ENCODE results near the gene PRKCE.
"Not testable (repeated sequence)": the region's sequence is repeated elsewhere in the genome, so short reads cannot be mapped to it uniquely, and the experiment has no call there.

The PRKCE gene

GRCh38 chr2:45907592-45907991 is 256.1 kb downstream of the PRKCE start:
- no peaks in the 10 kb centered on the region for H3K4me1 ChIP-seq (ENCODE audit: control insufficient read depth in 2 of 2, insufficient read depth in 2 of 2, low read length in 2 of 2)
- no peak overlapping the region for H3K27ac ChIP-seq (ENCODE audit: low read depth in 2 of 2, low read length in 2 of 2)
- no peaks in the 10 kb centered on the region for H3K27me3 ChIP-seq (ENCODE audit: control insufficient read depth in 2 of 2, insufficient read depth in 2 of 2, low read length in 2 of 2)
- H3K9ac ChIP-seq (ENCODE audit: low read depth in 1 of 2, low read length in 2 of 2), result no peak overlapping the region
- no peak overlapping the region for H3K4me3 ChIP-seq (ENCODE audit: low read length in 2 of 2)
- H3K36me3 ChIP-seq (ENCODE audit: control insufficient read depth in 2 of 2, insufficient read depth in 2 of 2, low read length in 2 of 2), result no peaks in the 10 kb centered on the region
- no peaks in the 10 kb centered on the region for H3K9me3 ChIP-seq (ENCODE audit: control insufficient read depth in 2 of 2, low read length in 2 of 2)

DNA sequence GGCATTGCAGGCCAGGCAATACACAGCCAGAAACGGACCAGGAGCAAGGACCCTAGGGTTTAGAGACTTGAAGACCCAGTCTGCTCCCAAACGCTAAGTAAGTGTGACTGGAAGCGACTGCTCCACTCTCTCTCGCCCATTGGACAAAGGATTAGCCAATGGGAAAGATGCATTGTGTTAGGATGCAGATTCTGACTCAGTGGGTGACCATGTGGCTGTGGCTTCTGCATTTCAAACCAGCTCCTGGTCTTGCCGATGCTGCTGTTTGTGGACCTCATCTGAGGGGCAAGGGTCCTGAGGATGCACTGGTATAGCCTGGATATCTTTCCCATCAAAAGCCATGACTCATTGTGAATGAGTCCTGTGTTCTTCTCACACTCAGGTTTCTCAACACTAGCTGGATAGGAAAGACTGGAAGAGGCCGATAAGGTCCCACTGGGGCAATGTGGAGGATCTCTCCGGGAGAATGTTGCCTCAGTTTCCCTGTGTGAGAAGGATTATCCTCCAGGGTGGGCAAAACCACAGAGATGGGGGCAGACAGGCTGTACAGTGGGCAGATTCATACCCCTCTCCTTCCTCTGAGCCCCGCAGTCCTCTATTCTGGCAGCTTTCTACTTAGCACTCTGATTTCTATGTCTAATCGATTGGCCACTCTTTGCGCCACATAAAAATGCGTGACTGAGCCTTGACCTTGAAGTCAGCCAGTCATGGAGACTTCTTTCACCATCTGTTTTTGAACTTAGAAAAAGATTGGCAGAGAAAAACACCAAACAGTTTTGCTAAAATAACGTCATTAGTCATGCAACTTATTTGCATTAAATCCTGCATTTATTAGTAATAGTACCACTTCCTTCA is 257.1 kb downstream of the PRKCE start:
- no peak overlapping the region for H3K27ac ChIP-seq (ENCODE audit: low read depth in 2 of 2, low read length in 2 of 2)
- no peaks in the 10 kb centered on the region for H3K4me1 ChIP-seq (ENCODE audit: control insufficient read depth in 2 of 2, insufficient read depth in 2 of 2, low read length in 2 of 2)
- H3K27me3 ChIP-seq (ENCODE audit: control insufficient read depth in 2 of 2, insufficient read depth in 2 of 2, low read length in 2 of 2), result no peaks in the 10 kb centered on the region
- no peak overlapping the region for H3K9ac ChIP-seq (ENCODE audit: low read depth in 1 of 2, low read length in 2 of 2)
- H3K4me3 ChIP-seq (ENCODE audit: low read length in 2 of 2), result no peak overlapping the region
- no peaks in the 10 kb centered on the region for H3K9me3 ChIP-seq (ENCODE audit: control insufficient read depth in 2 of 2, low read length in 2 of 2)
- H3K36me3 ChIP-seq (ENCODE audit: control insufficient read depth in 2 of 2, insufficient read depth in 2 of 2, low read length in 2 of 2), result no peaks in the 10 kb centered on the region

DNA sequence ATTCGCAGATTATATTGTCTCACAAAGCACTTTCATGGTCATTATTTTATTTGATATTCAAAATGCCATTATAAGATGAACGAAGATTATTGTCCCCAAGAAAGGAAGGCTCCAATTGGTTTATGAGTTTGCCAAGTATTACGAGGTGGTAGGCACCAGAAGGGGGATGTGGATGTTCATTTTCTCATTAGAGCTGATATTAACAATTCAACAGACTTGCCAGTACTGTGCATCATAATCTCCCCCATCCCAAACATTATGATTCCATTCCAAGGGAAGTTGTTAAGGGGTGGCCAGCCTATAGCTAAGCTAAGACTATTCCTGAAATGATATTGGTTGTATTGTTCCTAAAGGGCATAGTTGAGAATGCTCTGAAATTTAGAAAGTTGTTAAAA is 257.7 kb downstream of the PRKCE start:
- H3K4me1 ChIP-seq (ENCODE audit: control insufficient read depth in 2 of 2, insufficient read depth in 2 of 2, low read length in 2 of 2), result no peaks in the 10 kb centered on the region

GRCh38 chr2:45909677-45910191 is 258.3 kb downstream of the PRKCE start:
- Histone ChIP-seq H3K4me1 (ENCODE audit: control insufficient read depth in 2 of 2, insufficient read depth in 2 of 2, low read length in 2 of 2) (no peaks in the 10 kb centered on the region), H3K27ac (ENCODE audit: low read depth in 2 of 2, low read length in 2 of 2) (no peak overlapping the region), H3K4me3 (ENCODE audit: low read length in 2 of 2) (no peak overlapping the region)

More for the DNA sequence above, 257.7 kb downstream of the PRKCE start:
- no peaks in the 10 kb centered on the region for H3K27me3 ChIP-seq (ENCODE audit: control insufficient read depth in 2 of 2, insufficient read depth in 2 of 2, low read length in 2 of 2)
- no peaks in the 10 kb centered on the region for H3K9me3 ChIP-seq (ENCODE audit: control insufficient read depth in 2 of 2, low read length in 2 of 2)
- H3K27ac ChIP-seq (ENCODE audit: low read depth in 2 of 2, low read length in 2 of 2), result no peak overlapping the region
- H3K36me3 ChIP-seq (ENCODE audit: control insufficient read depth in 2 of 2, insufficient read depth in 2 of 2, low read length in 2 of 2), result no peaks in the 10 kb centered on the region
- no peak overlapping the region for H3K9ac ChIP-seq (ENCODE audit: low read depth in 1 of 2, low read length in 2 of 2)
- H3K4me3 ChIP-seq (ENCODE audit: low read length in 2 of 2), result no peak overlapping the region

GRCh38 chr2:45910473-45911060 is 259.1 kb downstream of the PRKCE start:
- Histone ChIP-seq H3K4me1 (ENCODE audit: control insufficient read depth in 2 of 2, insufficient read depth in 2 of 2, low read length in 2 of 2) (no peaks in the 10 kb centered on the region), H3K27ac (ENCODE audit: low read depth in 2 of 2, low read length in 2 of 2) (no peak overlapping the region), H3K27me3 (ENCODE audit: control insufficient read depth in 2 of 2, insufficient read depth in 2 of 2, low read length in 2 of 2) (no peaks in the 10 kb centered on the region), H3K4me3 (ENCODE audit: low read length in 2 of 2) (no peak overlapping the region), H3K36me3 (ENCODE audit: control insufficient read depth in 2 of 2, insufficient read depth in 2 of 2, low read length in 2 of 2) (no peaks in the 10 kb centered on the region), H3K9me3 (ENCODE audit: control insufficient read depth in 2 of 2, low read length in 2 of 2) (no peaks in the 10 kb centered on the region), H3K9ac (ENCODE audit: low read depth in 1 of 2, low read length in 2 of 2) (no peak overlapping the region)

More at GRCh38 chr2:45909677-45910191, 258.3 kb downstream of the PRKCE start:
- Histone ChIP-seq H3K9me3 (ENCODE audit: control insufficient read depth in 2 of 2, low read length in 2 of 2) (no peaks in the 10 kb centered on the region), H3K27me3 (ENCODE audit: control insufficient read depth in 2 of 2, insufficient read depth in 2 of 2, low read length in 2 of 2) (no peaks in the 10 kb centered on the region), H3K9ac (ENCODE audit: low read depth in 1 of 2, low read length in 2 of 2) (no peak overlapping the region), H3K36me3 (ENCODE audit: control insufficient read depth in 2 of 2, insufficient read depth in 2 of 2, low read length in 2 of 2) (no peaks in the 10 kb centered on the region)

DNA sequence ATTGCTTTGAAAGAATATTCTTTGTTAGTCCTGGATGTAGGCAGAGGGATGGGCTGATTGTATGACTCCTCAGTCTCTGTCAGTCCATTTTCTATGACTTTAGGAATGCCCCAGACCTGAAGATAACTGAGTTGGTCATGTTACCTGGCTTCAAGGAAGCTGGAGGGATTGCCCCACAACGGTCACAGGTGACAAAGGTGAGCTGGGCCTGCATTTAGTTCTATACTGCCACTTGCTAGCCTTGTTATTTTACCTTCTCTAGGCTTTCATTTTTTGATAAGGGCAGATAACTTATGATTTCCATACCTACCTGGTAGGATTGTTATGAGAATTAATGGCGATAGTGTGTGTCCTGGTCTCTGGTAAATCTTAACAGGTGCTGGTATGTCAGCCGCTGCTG is 260.1 kb downstream of the PRKCE start:
- no peaks in the 10 kb centered on the region for H3K9me3 ChIP-seq (ENCODE audit: control insufficient read depth in 2 of 2, low read length in 2 of 2)
- no peak overlapping the region for H3K9ac ChIP-seq (ENCODE audit: low read depth in 1 of 2, low read length in 2 of 2)
- no peaks in the 10 kb centered on the region for H3K27me3 ChIP-seq (ENCODE audit: control insufficient read depth in 2 of 2, insufficient read depth in 2 of 2, low read length in 2 of 2)
- H3K4me3 ChIP-seq (ENCODE audit: low read length in 2 of 2), result no peak overlapping the region
- no peak overlapping the region for H3K27ac ChIP-seq (ENCODE audit: low read depth in 2 of 2, low read length in 2 of 2)
- H3K36me3 ChIP-seq (ENCODE audit: control insufficient read depth in 2 of 2, insufficient read depth in 2 of 2, low read length in 2 of 2), result no peaks in the 10 kb centered on the region
- no peaks in the 10 kb centered on the region for H3K4me1 ChIP-seq (ENCODE audit: control insufficient read depth in 2 of 2, insufficient read depth in 2 of 2, low read length in 2 of 2)

DNA sequence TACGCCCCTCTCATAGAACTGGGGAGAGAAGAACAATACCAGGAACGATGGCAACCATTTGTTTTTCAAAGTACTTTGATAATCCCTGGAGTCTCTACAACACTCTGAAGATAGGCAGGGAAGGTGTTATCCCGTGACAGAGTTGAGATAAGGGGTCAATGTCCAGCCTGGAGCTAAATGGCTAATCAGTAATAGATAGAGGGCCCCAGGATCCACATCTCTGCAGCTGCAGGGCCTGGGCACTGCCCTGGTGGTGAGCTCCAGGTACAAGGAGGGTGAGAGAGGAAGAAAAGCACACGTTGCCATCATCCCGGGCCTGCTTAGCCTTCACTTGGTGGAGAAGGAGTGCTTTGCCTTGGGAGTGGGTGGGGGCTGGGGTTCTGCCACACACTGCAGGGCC is 260.6 kb downstream of the PRKCE start:
- no peak overlapping the region for H3K27ac ChIP-seq (ENCODE audit: low read depth in 2 of 2, low read length in 2 of 2)
- no peaks in the 10 kb centered on the region for H3K4me1 ChIP-seq (ENCODE audit: control insufficient read depth in 2 of 2, insufficient read depth in 2 of 2, low read length in 2 of 2)
- no peaks in the 10 kb centered on the region for H3K27me3 ChIP-seq (ENCODE audit: control insufficient read depth in 2 of 2, insufficient read depth in 2 of 2, low read length in 2 of 2)
- no peaks in the 10 kb centered on the region for H3K9me3 ChIP-seq (ENCODE audit: control insufficient read depth in 2 of 2, low read length in 2 of 2)
- no peak overlapping the region for H3K4me3 ChIP-seq (ENCODE audit: low read length in 2 of 2)
- H3K9ac ChIP-seq (ENCODE audit: low read depth in 1 of 2, low read length in 2 of 2), result no peak overlapping the region
- no peaks in the 10 kb centered on the region for H3K36me3 ChIP-seq (ENCODE audit: control insufficient read depth in 2 of 2, insufficient read depth in 2 of 2, low read length in 2 of 2)

GRCh38 chr2:45913539-45913938 is 262.1 kb downstream of the PRKCE start:
- Histone ChIP-seq H3K27me3 (ENCODE audit: control insufficient read depth in 2 of 2, insufficient read depth in 2 of 2, low read length in 2 of 2) (no peaks in the 10 kb centered on the region), H3K27ac (ENCODE audit: low read depth in 2 of 2, low read length in 2 of 2) (no peak overlapping the region), H3K9me3 (ENCODE audit: control insufficient read depth in 2 of 2, low read length in 2 of 2) (no peaks in the 10 kb centered on the region), H3K4me1 (ENCODE audit: control insufficient read depth in 2 of 2, insufficient read depth in 2 of 2, low read length in 2 of 2) (no peaks in the 10 kb centered on the region), H3K4me3 (ENCODE audit: low read length in 2 of 2) (no peak overlapping the region), H3K9ac (ENCODE audit: low read depth in 1 of 2, low read length in 2 of 2) (no peak overlapping the region), H3K36me3 (ENCODE audit: control insufficient read depth in 2 of 2, insufficient read depth in 2 of 2, low read length in 2 of 2) (no peaks in the 10 kb centered on the region)

DNA sequence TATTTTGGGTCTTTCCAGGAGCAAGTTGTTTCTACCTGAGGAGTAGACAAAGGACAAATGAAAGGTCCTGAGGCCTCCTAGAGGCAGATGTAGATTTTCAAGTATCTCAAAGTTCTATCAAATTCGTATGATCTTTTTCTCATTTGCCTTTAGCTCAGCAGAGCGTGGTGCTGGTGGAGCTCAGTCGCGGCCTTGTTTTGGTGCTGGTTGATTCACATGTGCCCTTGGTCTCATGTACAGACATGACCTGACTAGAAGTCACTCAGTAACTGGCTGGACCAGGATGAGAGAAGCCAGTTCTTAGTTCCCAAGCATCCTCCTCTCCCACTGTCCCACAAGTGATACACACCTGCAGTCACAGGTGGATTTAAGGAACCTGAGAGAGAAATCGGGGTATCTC is 264.0 kb downstream of the PRKCE start:
- Histone ChIP-seq H3K9ac (ENCODE audit: low read depth in 1 of 2, low read length in 2 of 2) (no peak overlapping the region), H3K4me3 (ENCODE audit: low read length in 2 of 2) (no peak overlapping the region), H3K4me1 (ENCODE audit: control insufficient read depth in 2 of 2, insufficient read depth in 2 of 2, low read length in 2 of 2) (peaks cover 0 to 3% of the 10 kb centered on the region in 2 donors), H3K27ac (ENCODE audit: low read depth in 2 of 2, low read length in 2 of 2) (no peak overlapping the region), H3K36me3 (ENCODE audit: control insufficient read depth in 2 of 2, insufficient read depth in 2 of 2, low read length in 2 of 2) (no peaks in the 10 kb centered on the region), H3K27me3 (ENCODE audit: control insufficient read depth in 2 of 2, insufficient read depth in 2 of 2, low read length in 2 of 2) (no peaks in the 10 kb centered on the region), H3K9me3 (ENCODE audit: control insufficient read depth in 2 of 2, low read length in 2 of 2) (no peaks in the 10 kb centered on the region)

- not testable (repeated sequence) for H3K27ac ChIP-seq (ENCODE audit: low read depth in 2 of 2, low read length in 2 of 2); H3K9me3 ChIP-seq (ENCODE audit: control insufficient read depth in 2 of 2, low read length in 2 of 2); H3K4me1 ChIP-seq (ENCODE audit: control insufficient read depth in 2 of 2, insufficient read depth in 2 of 2, low read length in 2 of 2); H3K9ac ChIP-seq (ENCODE audit: low read depth in 1 of 2, low read length in 2 of 2); H3K27me3 ChIP-seq (ENCODE audit: control insufficient read depth in 2 of 2, insufficient read depth in 2 of 2, low read length in 2 of 2); H3K36me3 ChIP-seq (ENCODE audit: control insufficient read depth in 2 of 2, insufficient read depth in 2 of 2, low read length in 2 of 2); H3K4me3 ChIP-seq (ENCODE audit: low read length in 2 of 2)
Measured at GRCh38 chr2:45917561-45918176, 266.2 kb downstream of the PRKCE start.
